Trophoblast cell (in vitro differentiated cells and primary cell): ENCODE measurements around the gene WDR45B.
A peak's percentile ranks its signal among the peaks of the same experiment; 100 is the strongest.

ENCODE experiments used
- DNase-seq, 2 donors: peaks; one replicate each; pipeline ENCODE4 v3.0.0-alpha.2; 2016
- H2AFZ ChIP-seq: 2 replicates; pipeline ENCODE4 v1.6.1; 2013; ENCODE audit warnings: low read length, moderate library complexity, mild to moderate bottlenecking; ENCODE audit not compliant: insufficient read depth, poor library complexity
- H2AK5ac ChIP-seq: 2 replicates; pipeline ENCODE4 v1.6.1; 2013; ENCODE audit warnings: mild to moderate bottlenecking, low read length
- H2BK120ac ChIP-seq: 2 replicates; pipeline ENCODE4 v1.6.1; 2013; ENCODE audit warnings: low read length, mild to moderate bottlenecking, moderate library complexity; ENCODE audit not compliant: insufficient read depth, poor library complexity
- H2BK12ac ChIP-seq: 2 replicates; pipeline ENCODE4 v1.6.1; 2013; ENCODE audit warnings: mild to moderate bottlenecking, low read length, moderate library complexity
- H2BK5ac ChIP-seq: 2 replicates; pipeline ENCODE4 v1.6.1; 2013; ENCODE audit warnings: low read length, low read depth, moderate library complexity, mild to moderate bottlenecking; ENCODE audit not compliant: poor library complexity
- H3K14ac ChIP-seq: 2 replicates; pipeline ENCODE4 v1.6.1; 2013; ENCODE audit warnings: mild to moderate bottlenecking, low read length
- H3K18ac ChIP-seq: 2 replicates; pipeline ENCODE4 v1.6.1; 2013; ENCODE audit warnings: mild to moderate bottlenecking, low read length
- H3K23ac ChIP-seq: 2 replicates; pipeline ENCODE4 v1.6.1; 2013; ENCODE audit warnings: low read length
- H3K27ac ChIP-seq: 2 replicates; pipeline ENCODE4 v1.5.1; 2013; ENCODE audit warnings: low read depth, mild to moderate bottlenecking, inconsistent platforms, low read length, moderate library complexity
- H3K27me3 ChIP-seq: 2 replicates; pipeline ENCODE4 v1.6.1; 2013; ENCODE audit warnings: inconsistent platforms, mild to moderate bottlenecking, low read length, moderate library complexity; ENCODE audit not compliant: insufficient read depth
- H3K36me3 ChIP-seq, 2 experiments: 1 replicate in 1 of 2; 2 replicates in 1 of 2; pipeline ENCODE4 v1.6.1; 2013; ENCODE audit warnings: low read length in 2 of 2, mild to moderate bottlenecking in 2 of 2, moderate library complexity in 1 of 2; ENCODE audit not compliant: insufficient read depth in 2 of 2, control insufficient read depth in 1 of 2
- H3K4ac ChIP-seq: 2 replicates; pipeline ENCODE4 v1.6.1; 2013; ENCODE audit warnings: low read depth, mild to moderate bottlenecking, low read length, moderate library complexity
- H3K4me1 ChIP-seq, 2 experiments: 1 replicate in 1 of 2; 2 replicates in 1 of 2; pipeline ENCODE4 v1.6.1; 2013; ENCODE audit warnings: low read length in 2 of 2, mild to moderate bottlenecking in 2 of 2, moderate library complexity in 1 of 2; ENCODE audit not compliant: insufficient read depth in 2 of 2, control insufficient read depth in 1 of 2
- H3K4me2 ChIP-seq: 2 replicates; pipeline ENCODE4 v1.6.1; 2013; ENCODE audit warnings: inconsistent platforms, mild to moderate bottlenecking, low read length, moderate library complexity
- H3K4me3 ChIP-seq: 2 replicates; pipeline ENCODE4 v1.5.1; 2013; ENCODE audit warnings: mild to moderate bottlenecking, low read depth, low read length, inconsistent platforms
- H3K79me1 ChIP-seq: one replicate; pipeline ENCODE4 v1.6.1; 2013; ENCODE audit warnings: low read length
- H3K79me2 ChIP-seq: 2 replicates; pipeline ENCODE4 v1.6.1; 2013; ENCODE audit warnings: low read length, mild to moderate bottlenecking; ENCODE audit not compliant: control insufficient read depth, insufficient read depth, poor library complexity
- H3K9ac ChIP-seq: 2 replicates; pipeline ENCODE4 v1.6.1; 2013; ENCODE audit warnings: mild to moderate bottlenecking, low read length
- H3K9me3 ChIP-seq: 2 replicates; pipeline ENCODE4 v1.6.1; 2013; ENCODE audit warnings: low read depth, mild to moderate bottlenecking, control low read depth, inconsistent platforms, low read length; ENCODE audit not compliant: insufficient read depth
- H4K12ac ChIP-seq: 2 replicates; pipeline ENCODE4 v1.6.1; 2013; ENCODE audit warnings: low read depth, mild to moderate bottlenecking, low read length, moderate library complexity
- H4K8ac ChIP-seq: 2 replicates; pipeline ENCODE4 v1.6.1; 2013; ENCODE audit warnings: low read depth, mild to moderate bottlenecking, low read length, moderate library complexity
- H4K91ac ChIP-seq: one replicate; pipeline ENCODE4 v1.6.1; 2013; ENCODE audit warnings: low read depth, mild to moderate bottlenecking, low read length, moderate library complexity
- WGBS: extraction: QIAGEN DNeasy Blood & Tissue Kit; methylation state at CpG from one replicate; pipeline ENCODE4 v1.1.7; 2013; ENCODE audit warnings: missing lambda C conversion rate; ENCODE audit not compliant: insufficient read length, insufficient coverage; ENCODE audit errors: extremely low coverage; 5-methylcytosine and 5-hydroxymethylcytosine counted together

Gene WDR45B

DNA sequence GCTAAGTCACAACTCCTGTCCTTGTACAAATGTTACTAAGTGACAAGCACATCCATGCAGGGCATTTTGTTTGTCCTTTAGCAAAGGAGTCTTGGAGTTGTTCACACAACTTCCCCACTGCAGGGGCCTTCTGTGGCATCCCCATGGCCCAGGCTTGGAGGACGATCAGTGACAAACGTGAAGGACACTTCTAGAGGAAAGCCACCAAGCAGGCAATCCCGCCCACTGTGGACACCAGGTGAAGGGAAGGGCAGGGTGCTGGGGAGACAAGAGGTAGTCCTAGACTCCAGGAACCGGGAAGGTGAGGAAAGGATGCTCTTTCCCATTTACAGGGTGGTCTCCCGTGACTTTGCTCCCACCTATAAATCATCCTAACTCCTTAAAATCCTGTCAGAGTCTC, 4.1 kb downstream of the WDR45B start:
- Histone ChIP-seq H4K8ac (no peak overlapping the region), H3K4me2 (no peak overlapping the region), H2AFZ (no peak overlapping the region), H3K9ac (peak overlapping the region; percentile 6), H3K79me2 (peaks cover 22% of the 10 kb centered on the region), H2BK12ac (no peak overlapping the region), H3K4ac (no peak overlapping the region), H3K9me3 (no peaks in the 10 kb centered on the region), H3K79me1 (peaks cover 5% of the 10 kb centered on the region), H3K4me1 (peaks cover 0 to 9% of the 10 kb centered on the region in 2 experiments), H3K23ac (no peak overlapping the region), H3K18ac (no peak overlapping the region), H3K14ac (no peak overlapping the region), H3K36me3 (peaks cover 39% of the 10 kb centered on the region in 2 experiments), H2BK5ac (no peak overlapping the region), H3K27me3 (no peaks in the 10 kb centered on the region), H2BK120ac (no peak overlapping the region), H2AK5ac (no peak overlapping the region), H3K4me3 (no peak overlapping the region), H3K27ac (no peak overlapping the region), H4K12ac (no peak overlapping the region), H4K91ac (no peak overlapping the region)
- no CpG with 5 or more reads among the region's 5 CpGs for WGBS
- DNase-seq = no peak

DNA sequence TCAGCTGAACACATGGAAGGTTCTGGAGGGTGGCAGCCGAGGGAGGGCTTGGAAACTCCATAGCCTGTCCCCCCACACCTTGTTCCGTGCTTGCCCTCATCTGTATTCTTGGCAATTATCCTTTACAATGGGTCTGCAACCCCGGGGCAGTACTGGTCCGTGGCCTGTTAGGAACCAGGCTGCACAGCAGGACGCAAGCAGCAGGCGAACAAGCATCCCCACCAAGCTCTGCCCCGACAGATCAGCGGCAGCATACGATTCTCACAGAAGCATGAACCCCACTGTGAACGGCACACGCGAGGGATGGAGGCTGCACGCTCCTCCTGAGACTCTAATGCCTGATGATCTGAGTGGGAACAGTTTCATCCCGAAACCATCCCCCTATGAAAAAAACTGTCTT, 6.2 kb downstream of the WDR45B start:
- Histone ChIP-seq H3K4me3 (no peak overlapping the region), H3K14ac (no peak overlapping the region), H2AFZ (no peak overlapping the region), H4K12ac (no peak overlapping the region), H3K79me1 (no peaks in the 10 kb centered on the region), H3K23ac (no peak overlapping the region), H3K4me1 (peaks cover 1 to 2% of the 10 kb centered on the region in 2 experiments), H2BK12ac (no peak overlapping the region), H3K18ac (peak overlapping the region; percentile 16), H4K8ac (no peak overlapping the region), H3K27me3 (no peaks in the 10 kb centered on the region), H2BK120ac (no peak overlapping the region), H3K9me3 (no peaks in the 10 kb centered on the region), H4K91ac (no peak overlapping the region), H2BK5ac (no peak overlapping the region), H3K79me2 (peaks cover 13% of the 10 kb centered on the region), H3K9ac (no peak overlapping the region), H3K4me2 (no peak overlapping the region), H3K27ac (no peak overlapping the region), H3K36me3 (peaks cover 40 to 43% of the 10 kb centered on the region in 2 experiments), H3K4ac (no peak overlapping the region), H2AK5ac (no peak overlapping the region)
- DNase-seq = no peak
- WGBS = no CpG with 5 or more reads among the region's 14 CpGs

DNA sequence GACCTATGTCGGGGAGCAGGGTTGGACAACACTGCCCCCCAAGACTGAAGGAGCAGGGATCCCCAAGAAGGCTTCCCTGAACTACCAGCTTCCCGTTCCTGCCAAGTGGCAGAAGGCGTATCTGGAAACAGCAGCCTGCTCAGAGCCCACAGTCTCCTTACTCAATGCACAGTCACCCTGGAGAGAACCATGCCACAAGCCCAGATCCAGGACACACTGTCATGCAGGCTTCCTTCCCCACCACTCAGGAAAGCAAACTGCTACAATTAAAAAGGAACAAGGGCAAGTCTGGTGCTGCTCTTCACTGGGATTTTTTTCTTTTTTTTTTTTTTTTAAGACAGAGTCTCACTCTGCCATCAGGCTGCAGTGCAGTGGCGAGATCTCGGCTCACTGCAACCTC, 8.2 kb downstream of the WDR45B start:
- no peak overlapping the region for H3K27ac ChIP-seq
- no peak overlapping the region for H4K12ac ChIP-seq
- no peak overlapping the region for H3K23ac ChIP-seq
- H3K14ac ChIP-seq = no peak overlapping the region
- H3K36me3 ChIP-seq = peaks cover 42 to 43% of the 10 kb centered on the region in 2 experiments
- no peak for DNase-seq
- H3K4ac ChIP-seq = peak overlapping the region; percentile 22
- H3K4me3 ChIP-seq = no peak overlapping the region
- no peak overlapping the region for H2BK5ac ChIP-seq
- H2AK5ac ChIP-seq = no peak overlapping the region
- peaks cover 13% of the 10 kb centered on the region for H3K79me2 ChIP-seq
- H2BK120ac ChIP-seq = no peak overlapping the region
- H3K9ac ChIP-seq = no peak overlapping the region
- WGBS = no CpG with 5 or more reads among the region's 5 CpGs
- no peak overlapping the region for H4K91ac ChIP-seq
- peaks cover 0 to 4% of the 10 kb centered on the region in 2 experiments for H3K4me1 ChIP-seq
- no peak overlapping the region for H3K18ac ChIP-seq
- no peak overlapping the region for H4K8ac ChIP-seq
- H3K79me1 ChIP-seq = no peaks in the 10 kb centered on the region
- H3K9me3 ChIP-seq = no peaks in the 10 kb centered on the region
- H2BK12ac ChIP-seq = no peak overlapping the region
- no peak overlapping the region for H2AFZ ChIP-seq
- H3K27me3 ChIP-seq = no peaks in the 10 kb centered on the region
- no peak overlapping the region for H3K4me2 ChIP-seq

DNA sequence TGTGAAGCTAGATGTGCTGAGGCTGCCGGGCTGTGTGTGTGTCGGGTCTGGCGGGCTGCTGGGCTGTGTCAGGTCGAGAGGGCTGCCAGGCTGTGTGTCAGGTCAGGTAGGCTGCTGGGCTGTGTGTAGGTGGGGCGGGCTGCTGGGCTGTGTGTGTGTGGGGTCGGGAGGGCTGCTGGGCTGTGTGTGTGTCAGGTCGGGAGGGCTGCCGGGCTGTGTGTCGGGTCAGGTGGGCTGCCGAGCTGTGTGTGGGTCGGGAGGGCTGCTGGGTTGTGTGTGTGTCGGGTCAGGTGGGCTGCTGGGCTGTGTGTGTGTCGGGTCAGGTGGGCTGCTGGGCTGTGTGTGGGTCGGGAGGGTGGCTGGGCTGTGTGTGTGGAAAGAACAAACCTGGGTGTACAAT, 8.6 kb downstream of the WDR45B start:
- Histone ChIP-seq H2AK5ac (no peak overlapping the region), H3K36me3 (peaks cover 43 to 44% of the 10 kb centered on the region in 2 experiments), H3K27ac (no peak overlapping the region), H4K8ac (no peak overlapping the region), H4K12ac (no peak overlapping the region), H2BK5ac (no peak overlapping the region), H4K91ac (no peak overlapping the region), H3K9ac (no peak overlapping the region), H3K4me2 (no peak overlapping the region), H3K79me1 (no peaks in the 10 kb centered on the region), H3K14ac (no peak overlapping the region), H3K9me3 (no peaks in the 10 kb centered on the region), H2BK12ac (no peak overlapping the region), H3K79me2 (peaks cover 13% of the 10 kb centered on the region), H3K27me3 (no peaks in the 10 kb centered on the region), H3K4ac (peak overlapping the region; percentile 22), H3K23ac (no peak overlapping the region), H2AFZ (no peak overlapping the region), H3K4me1 (peaks cover 0 to 4% of the 10 kb centered on the region in 2 experiments), H2BK120ac (no peak overlapping the region), H3K18ac (no peak overlapping the region), H3K4me3 (no peak overlapping the region)
- DNase-seq = no peak
- WGBS = no CpG with 5 or more reads among the region's 14 CpGs
